Activated CD8-positive, alpha-beta memory T cell treated with anti-CD3 and anti-CD28 coated beads, Interleukin-2, amount 10 ng/mL, durations not matched to agents 7 days and 5 days (primary cell): ENCODE data around the gene PORCN. TPM values are rescaled to one million over a fixed set of nuclear protein-coding genes. Genes with fewer than 3 reads are reported as not detected.
A peak's percentile ranks its signal among the peaks of the same experiment; 100 is the strongest.

Experiments
- ATAC-seq: fragments of 150-1000 bp; cut with Tn5 transposase; one replicate; pipeline ENCODE4 v1.10.0; 2021; ENCODE audit warnings: moderate library complexity
- CTCF ChIA-PET: fragments of 350-600 bp; sonication (Branson Sonifier 250); formaldehyde crosslinking; loops from one replicate; lab custom pipeline; 2021; ENCODE audit warnings: antibody characterized with exemption; lab: Charles Lee
- DNase-seq: peaks from one replicate; pipeline ENCODE4 v3.0.0-alpha.2; 2020
- H3K27ac Mint-ChIP-seq: one replicate; pipeline ENCODE4 v1.8.0; 2021; ENCODE audit warnings: mild to moderate bottlenecking, mixed read lengths
- H3K27me3 Mint-ChIP-seq: one replicate; pipeline ENCODE4 v1.8.0; 2021; ENCODE audit warnings: mixed read lengths
- H3K36me3 Mint-ChIP-seq: one replicate; pipeline ENCODE4 v1.8.0; 2021; ENCODE audit warnings: mild to moderate bottlenecking, mixed read lengths
- H3K4me1 Mint-ChIP-seq: one replicate; pipeline ENCODE4 v1.8.0; 2021; ENCODE audit warnings: mixed read lengths
- H3K4me3 Mint-ChIP-seq: one replicate; pipeline ENCODE4 v1.8.0; 2021; ENCODE audit warnings: mild to moderate bottlenecking, moderate library complexity, mixed read lengths
- H3K9me3 Mint-ChIP-seq: one replicate; pipeline ENCODE4 v1.8.0; 2022; ENCODE audit warnings: low read depth, mixed read lengths
- total RNA-seq, 2 experiments: library from RNA; stranded (reverse); gene quantifications; one replicate each; pipeline ENCODE4 v1.2.3, GENCODE V29; 2021

The PORCN gene
- total RNA-seq, 2 experiments from 2014 or later, result 22.4 to 25.7 TPM

- CTCF ChIA-PET, result no interaction called here
- H3K4me1 Mint-ChIP-seq, result peaks cover 21% of the 10 kb centered on the region
- peak overlapping the region; percentile 54 for H3K27ac Mint-ChIP-seq
Measured at GRCh38 chrX:48480583-48480982, 28.2 kb upstream of the PORCN start.

GRCh38 chrX:48482526-48482925 lies 26.3 kb upstream of the PORCN start:
- H3K36me3 Mint-ChIP-seq, result peaks cover 28% of the 10 kb centered on the region
- no peaks in the 10 kb centered on the region for H3K9me3 Mint-ChIP-seq
- CTCF ChIA-PET, result no interaction called here
- H3K4me3 Mint-ChIP-seq, result no peak overlapping the region
- H3K27ac Mint-ChIP-seq, result no peak overlapping the region
- DNase-seq (no peak), ATAC-seq (no peak)
- H3K4me1 Mint-ChIP-seq, result peaks cover 12% of the 10 kb centered on the region
- H3K27me3 Mint-ChIP-seq, result no peaks in the 10 kb centered on the region

More at GRCh38 chrX:48480583-48480982, 28.2 kb upstream of the PORCN start:
- Mint-ChIP-seq H3K4me3 (no peak overlapping the region), H3K27me3 (no peaks in the 10 kb centered on the region), H3K36me3 (peaks cover 24% of the 10 kb centered on the region), H3K9me3 (no peaks in the 10 kb centered on the region)
- ATAC-seq, result no peak
- no peak for DNase-seq

- H3K4me1 Mint-ChIP-seq, result no peaks in the 10 kb centered on the region
- H3K27me3 Mint-ChIP-seq, result no peaks in the 10 kb centered on the region
- CTCF ChIA-PET, result no interaction called here
- peaks cover 9% of the 10 kb centered on the region for H3K36me3 Mint-ChIP-seq
- DNase-seq, result no peak
- no peak overlapping the region for H3K27ac Mint-ChIP-seq
- H3K9me3 Mint-ChIP-seq, result no peaks in the 10 kb centered on the region
- H3K4me3 Mint-ChIP-seq, result no peak overlapping the region
- no peak for ATAC-seq
Measured at GRCh38 chrX:48487362-48487798, 21.4 kb upstream of the PORCN start.

- ATAC-seq (no peak), DNase-seq (no peak)
- CTCF ChIA-PET, result no interaction called here
- H3K4me1 Mint-ChIP-seq, result no peaks in the 10 kb centered on the region
- H3K27me3 Mint-ChIP-seq, result no peaks in the 10 kb centered on the region
- no peak overlapping the region for H3K27ac Mint-ChIP-seq
- peaks cover 8% of the 10 kb centered on the region for H3K36me3 Mint-ChIP-seq
- no peaks in the 10 kb centered on the region for H3K9me3 Mint-ChIP-seq
- no peak overlapping the region for H3K4me3 Mint-ChIP-seq
Measured at GRCh38 chrX:48488034-48488433, 20.8 kb upstream of the PORCN start.

GRCh38 chrX:48489296-48489695 lies 19.5 kb upstream of the PORCN start:
- Mint-ChIP-seq H3K4me1 (no peaks in the 10 kb centered on the region), H3K27me3 (no peaks in the 10 kb centered on the region), H3K36me3 (peaks cover 4% of the 10 kb centered on the region), H3K4me3 (no peak overlapping the region), H3K9me3 (no peaks in the 10 kb centered on the region), H3K27ac (no peak overlapping the region)
- no peak for DNase-seq
- no peak for ATAC-seq
- CTCF ChIA-PET, result no interaction called here

- H3K27me3 Mint-ChIP-seq, result no peaks in the 10 kb centered on the region
- H3K4me3 Mint-ChIP-seq, result no peak overlapping the region
- H3K27ac Mint-ChIP-seq, result no peak overlapping the region
- DNase-seq, result no peak
- ATAC-seq, result no peak
- no peaks in the 10 kb centered on the region for H3K9me3 Mint-ChIP-seq
- no peaks in the 10 kb centered on the region for H3K4me1 Mint-ChIP-seq
- H3K36me3 Mint-ChIP-seq, result peaks cover 4% of the 10 kb centered on the region
- CTCF ChIA-PET, result no interaction called here
Measured at GRCh38 chrX:48489892-48490291, 18.9 kb upstream of the PORCN start.

GRCh38 chrX:48490661-48491060 lies 18.1 kb upstream of the PORCN start:
- no peaks in the 10 kb centered on the region for H3K4me1 Mint-ChIP-seq
- H3K36me3 Mint-ChIP-seq, result peaks cover 4% of the 10 kb centered on the region

GRCh38 chrX:48491809-48492208 lies 17.0 kb upstream of the PORCN start:
- ATAC-seq, result no peak
- Mint-ChIP-seq H3K27me3 (no peaks in the 10 kb centered on the region), H3K4me3 (no peak overlapping the region), H3K9me3 (no peaks in the 10 kb centered on the region), H3K27ac (no peak overlapping the region), H3K4me1 (no peaks in the 10 kb centered on the region), H3K36me3 (peaks cover 4% of the 10 kb centered on the region)
- CTCF ChIA-PET, result no interaction called here
- no peak for DNase-seq

More at GRCh38 chrX:48490661-48491060, 18.1 kb upstream of the PORCN start:
- H3K27ac Mint-ChIP-seq, result no peak overlapping the region
- ATAC-seq, result no peak
- H3K9me3 Mint-ChIP-seq, result no peaks in the 10 kb centered on the region
- DNase-seq, result no peak
- CTCF ChIA-PET, result no interaction called here
- no peaks in the 10 kb centered on the region for H3K27me3 Mint-ChIP-seq
- H3K4me3 Mint-ChIP-seq, result no peak overlapping the region

- CTCF ChIA-PET, result interaction anchor here (2.4 kb wide), 1 partner anchor 16 kb away, joined by 5 read pairs; no protein-coding TSS in a partner anchor
- H3K36me3 Mint-ChIP-seq, result peaks cover under 1% of the 10 kb centered on the region
- no peaks in the 10 kb centered on the region for H3K9me3 Mint-ChIP-seq
- no peak overlapping the region for H3K27ac Mint-ChIP-seq
- ATAC-seq (no peak), DNase-seq (no peak)
- no peak overlapping the region for H3K4me3 Mint-ChIP-seq
- no peaks in the 10 kb centered on the region for H3K27me3 Mint-ChIP-seq
- no peaks in the 10 kb centered on the region for H3K4me1 Mint-ChIP-seq
Measured at GRCh38 chrX:48492293-48492910, 16.4 kb upstream of the PORCN start.

GRCh38 chrX:48493890-48494364 lies 14.9 kb upstream of the PORCN start:
- ATAC-seq (no peak), DNase-seq (no peak)
- no peak overlapping the region for H3K4me3 Mint-ChIP-seq
- no peak overlapping the region for H3K27ac Mint-ChIP-seq
- H3K36me3 Mint-ChIP-seq, result no peaks in the 10 kb centered on the region
- H3K9me3 Mint-ChIP-seq, result no peaks in the 10 kb centered on the region
- H3K27me3 Mint-ChIP-seq, result no peaks in the 10 kb centered on the region
- H3K4me1 Mint-ChIP-seq, result peaks cover 4% of the 10 kb centered on the region
- CTCF ChIA-PET, result interaction anchor here (0.9 to 2.4 kb wide), 4 partner anchors 14 to 46 kb away, joined by 4 to 5 read pairs (median 4); partner anchors contain the start of gene TBC1D25

GRCh38 chrX:48496660-48497059 lies 12.1 kb upstream of the PORCN start:
- Mint-ChIP-seq H3K4me1 (peaks cover 4% of the 10 kb centered on the region), H3K27me3 (no peaks in the 10 kb centered on the region), H3K9me3 (no peaks in the 10 kb centered on the region), H3K36me3 (no peaks in the 10 kb centered on the region), H3K4me3 (no peak overlapping the region), H3K27ac (no peak overlapping the region)
- no peak for ATAC-seq
- no peak for DNase-seq
- CTCF ChIA-PET, result no interaction called here

GRCh38 chrX:48497871-48498270 lies 10.9 kb upstream of the PORCN start:
- DNase-seq, result no peak
- H3K27ac Mint-ChIP-seq, result no peak overlapping the region
- no peaks in the 10 kb centered on the region for H3K9me3 Mint-ChIP-seq
- peaks cover 4% of the 10 kb centered on the region for H3K4me1 Mint-ChIP-seq
- ATAC-seq, result no peak
- CTCF ChIA-PET, result no interaction called here
- H3K36me3 Mint-ChIP-seq, result no peaks in the 10 kb centered on the region
- H3K27me3 Mint-ChIP-seq, result no peaks in the 10 kb centered on the region
- H3K4me3 Mint-ChIP-seq, result no peak overlapping the region

- peaks cover 4% of the 10 kb centered on the region for H3K4me1 Mint-ChIP-seq
- no peaks in the 10 kb centered on the region for H3K27me3 Mint-ChIP-seq
- ATAC-seq (no peak), DNase-seq (no peak)
- no peaks in the 10 kb centered on the region for H3K36me3 Mint-ChIP-seq
- no peak overlapping the region for H3K27ac Mint-ChIP-seq
- no peaks in the 10 kb centered on the region for H3K9me3 Mint-ChIP-seq
- CTCF ChIA-PET, result no interaction called here
- no peak overlapping the region for H3K4me3 Mint-ChIP-seq
Measured at GRCh38 chrX:48498374-48498809, 10.4 kb upstream of the PORCN start.

- Mint-ChIP-seq H3K4me3 (no peak overlapping the region), H3K27ac (no peak overlapping the region), H3K27me3 (no peaks in the 10 kb centered on the region), H3K9me3 (no peaks in the 10 kb centered on the region), H3K36me3 (no peaks in the 10 kb centered on the region), H3K4me1 (peaks cover 3% of the 10 kb centered on the region)
- DNase-seq (no peak), ATAC-seq (no peak)
- CTCF ChIA-PET, result no interaction called here
Measured at GRCh38 chrX:48504261-48504660, 4.5 kb upstream of the PORCN start.
